HEK293T (cell line): ENCODE measurements around the gene DNAJA1.
"Not testable (repeated sequence)": the region's sequence is repeated elsewhere in the genome, so short reads cannot be mapped to it uniquely, and the experiment has no call there.

ENCODE experiments used
- CTCF ChIA-PET: fragments of 350-600 bp; formaldehyde crosslinking; extraction: SDS; loops from one replicate; lab custom pipeline; 2021; ENCODE audit warnings: antibody characterized with exemption, inconsistent platforms; lab: Yijun Ruan, JAX
- POLR2A ChIA-PET: fragments of 350-600 bp; formaldehyde crosslinking; extraction: SDS; loops from one replicate; lab custom pipeline; 2020; ENCODE audit warnings: antibody characterized with exemption, inconsistent platforms; lab: Yijun Ruan, JAX
- DNase-seq: peaks from one replicate; pipeline ENCODE4 v3.0.0; 2012; ENCODE audit warnings: mixed read lengths; ENCODE audit errors: extremely low spot score
- BHLHE40 ChIP-seq: fragments of 450-650 bp; IDR thresholded peaks from 2 replicates; pipeline ENCODE4 v1.6.1; 2016; ENCODE audit warnings: mild to moderate bottlenecking, moderate library complexity, borderline replicate concordance
- CTBP1 ChIP-seq: fragments of 450-650 bp; IDR thresholded peaks from 2 replicates; pipeline ENCODE4 v1.6.1; 2016; ENCODE audit warnings: borderline replicate concordance
- ELF4 ChIP-seq: fragments of 450-650 bp; IDR thresholded peaks from 2 replicates; pipeline ENCODE4 v1.6.1; 2017; ENCODE audit warnings: antibody characterized with exemption
- FOXA1 ChIP-seq: fragments of 450-650 bp; IDR thresholded peaks from 2 replicates; pipeline ENCODE4 v1.6.1; 2016; ENCODE audit warnings: mild to moderate bottlenecking
- FOXK2 ChIP-seq: fragments of 450-650 bp; IDR thresholded peaks from 2 replicates; pipeline ENCODE4 v1.6.1; 2016; ENCODE audit warnings: mild to moderate bottlenecking
- FOXM1 ChIP-seq: fragments of 450-650 bp; IDR thresholded peaks from 2 replicates; pipeline ENCODE4 v1.6.1; 2017; ENCODE audit warnings: mild to moderate bottlenecking, borderline replicate concordance
- HDGF ChIP-seq: fragments of 450-650 bp; IDR thresholded peaks from 2 replicates; pipeline ENCODE4 v1.6.1; 2017; ENCODE audit warnings: antibody characterized with exemption, borderline replicate concordance
- L3MBTL2 ChIP-seq: fragments of 450-650 bp; conservative IDR thresholded peaks from 2 replicates; pipeline ENCODE4 v1.6.1; 2016; ENCODE audit warnings: mild to moderate bottlenecking
- LEF1 ChIP-seq: fragments of 450-650 bp; IDR thresholded peaks from 2 replicates; pipeline ENCODE4 v1.6.1; 2017; ENCODE audit warnings: mild to moderate bottlenecking, borderline replicate concordance
- NFRKB ChIP-seq: fragments of 450-650 bp; IDR thresholded peaks from 2 replicates; pipeline ENCODE4 v1.6.1; 2016; ENCODE audit warnings: mild to moderate bottlenecking, moderate library complexity
- SP1 ChIP-seq: fragments of 450-650 bp; IDR thresholded peaks from 2 replicates; pipeline ENCODE4 v1.6.1; 2017
- SUZ12 ChIP-seq: fragments of 450-650 bp; IDR thresholded peaks from 2 replicates; pipeline ENCODE4 v1.6.1; 2016; ENCODE audit warnings: mild to moderate bottlenecking
- TARDBP ChIP-seq: fragments of 450-650 bp; IDR thresholded peaks from 2 replicates; pipeline ENCODE4 v1.6.1; 2016
- ZNF384 ChIP-seq: fragments of 450-650 bp; IDR thresholded peaks from 2 replicates; pipeline ENCODE4 v1.6.1; 2016
- TF ChIP-seq, protein P1 (sequence below): fragments of 450-650 bp; IDR thresholded peaks from 2 replicates; pipeline ENCODE4 v1.6.1; 2016

Gene DNAJA1

DNA sequence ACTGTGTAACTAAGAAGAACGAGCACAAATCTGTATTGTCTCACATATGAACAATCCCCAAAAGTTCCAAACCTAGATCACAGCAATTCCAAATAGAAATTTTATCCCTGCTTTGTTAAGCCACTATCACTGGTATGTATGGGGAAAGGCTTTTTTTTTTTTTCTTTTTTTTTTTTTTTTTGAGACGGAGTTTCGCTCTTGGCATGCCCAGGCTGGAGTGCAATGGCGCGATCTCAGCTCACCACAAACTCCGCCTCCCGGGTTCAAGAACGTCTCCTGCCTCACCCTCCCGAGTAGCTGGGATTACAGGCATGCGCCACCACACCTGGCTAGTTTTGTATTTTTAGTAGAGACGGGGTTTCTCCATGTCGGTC is 24.4 kb upstream of the DNAJA1 start:
- DNase-seq, CTCF ChIA-PET: not testable (repeated sequence)
- peak; percentile 88 for TF ChIP-seq ZNF384
- POLR2A ChIA-PET: interaction anchor here (0.6 kb wide), 1 partner anchor 24 kb away, joined by 3 read pairs; no protein-coding TSS in a partner anchor

DNA sequence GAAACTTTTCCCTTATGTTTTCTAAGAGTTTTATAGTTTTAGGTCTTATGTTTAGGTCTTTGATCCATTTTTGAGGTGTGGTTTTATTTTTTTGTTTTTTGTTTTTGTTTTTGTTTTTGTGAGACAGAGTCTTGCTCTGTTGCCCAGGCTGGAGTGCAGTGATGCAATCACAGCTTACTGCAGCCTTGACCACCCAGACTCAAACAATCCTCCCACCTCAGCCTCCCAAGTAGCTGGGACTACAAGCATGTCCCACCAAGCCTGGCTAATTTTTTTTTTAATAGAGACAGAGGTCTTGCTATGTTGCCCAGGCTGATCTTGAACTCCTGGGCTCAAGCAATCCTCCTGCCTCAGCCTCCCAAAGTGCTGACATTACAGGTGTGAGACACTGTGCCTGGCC is 19.7 kb upstream of the DNAJA1 start:
- POLR2A ChIA-PET, CTCF ChIA-PET, DNase-seq: not testable (repeated sequence)

DNA sequence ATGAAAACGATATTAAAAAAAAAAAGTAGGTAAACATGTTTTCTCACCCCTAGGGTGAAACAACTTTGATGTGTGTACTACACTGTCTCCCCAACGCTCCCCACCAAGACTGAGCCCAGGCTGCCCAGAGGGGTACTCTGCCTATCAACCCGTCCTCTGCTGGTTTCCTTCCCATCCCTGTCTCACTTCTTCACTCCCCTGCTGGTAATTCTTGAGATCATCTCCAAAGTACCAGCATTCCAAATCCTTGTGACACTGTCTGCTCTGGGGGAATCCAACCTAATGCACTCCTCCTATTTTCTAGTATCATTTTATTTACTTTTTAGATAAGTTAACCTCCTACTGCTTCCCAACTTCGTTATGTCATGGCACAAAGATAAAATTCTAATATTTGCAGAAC is 17.3 kb upstream of the DNAJA1 start:
- TF ChIP-seq, protein P1, sequence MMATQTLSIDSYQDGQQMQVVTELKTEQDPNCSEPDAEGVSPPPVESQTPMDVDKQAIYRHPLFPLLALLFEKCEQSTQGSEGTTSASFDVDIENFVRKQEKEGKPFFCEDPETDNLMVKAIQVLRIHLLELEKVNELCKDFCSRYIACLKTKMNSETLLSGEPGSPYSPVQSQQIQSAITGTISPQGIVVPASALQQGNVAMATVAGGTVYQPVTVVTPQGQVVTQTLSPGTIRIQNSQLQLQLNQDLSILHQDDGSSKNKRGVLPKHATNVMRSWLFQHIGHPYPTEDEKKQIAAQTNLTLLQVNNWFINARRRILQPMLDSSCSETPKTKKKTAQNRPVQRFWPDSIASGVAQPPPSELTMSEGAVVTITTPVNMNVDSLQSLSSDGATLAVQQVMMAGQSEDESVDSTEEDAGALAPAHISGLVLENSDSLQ: no peak
- TF ChIP-seq BHLHE40 (no peak), SP1 (no peak), FOXA1 (no peak), HDGF (no peak), LEF1 (no peak)
- ChIA-PET CTCF (no interaction called here), POLR2A (no interaction called here)
- no peak for DNase-seq

DNA sequence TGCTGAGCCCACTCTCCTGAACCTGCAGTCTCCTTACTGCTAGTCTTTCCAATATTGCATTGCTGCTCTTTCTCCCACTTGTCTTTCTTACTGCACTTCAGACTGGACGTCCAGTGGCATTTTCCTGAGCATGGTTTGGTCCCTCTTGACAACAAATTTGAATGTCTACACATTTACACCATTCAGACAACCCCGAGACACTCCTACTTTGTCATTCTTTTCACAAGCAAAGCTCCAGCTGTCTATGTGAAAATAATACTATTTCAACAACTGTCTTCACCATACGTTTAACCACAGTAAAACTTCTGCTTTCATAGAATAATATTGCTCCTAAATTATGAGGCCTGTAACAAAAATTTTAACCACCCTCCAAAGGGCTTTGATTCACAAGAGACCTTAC is 13.2 kb upstream of the DNAJA1 start:
- ChIA-PET POLR2A (no interaction called here), CTCF (no interaction called here)
- no peak for TF ChIP-seq FOXM1
- TF ChIP-seq SP1: no peak
- TF ChIP-seq FOXK2: no peak
- TF ChIP-seq BHLHE40: no peak
- no peak for TF ChIP-seq HDGF
- TF ChIP-seq TARDBP: no peak
- TF ChIP-seq NFRKB: no peak
- TF ChIP-seq SUZ12: no peak
- no peak for TF ChIP-seq L3MBTL2
- no peak for TF ChIP-seq CTBP1
- no peak for TF ChIP-seq FOXA1
- no peak for DNase-seq

DNA sequence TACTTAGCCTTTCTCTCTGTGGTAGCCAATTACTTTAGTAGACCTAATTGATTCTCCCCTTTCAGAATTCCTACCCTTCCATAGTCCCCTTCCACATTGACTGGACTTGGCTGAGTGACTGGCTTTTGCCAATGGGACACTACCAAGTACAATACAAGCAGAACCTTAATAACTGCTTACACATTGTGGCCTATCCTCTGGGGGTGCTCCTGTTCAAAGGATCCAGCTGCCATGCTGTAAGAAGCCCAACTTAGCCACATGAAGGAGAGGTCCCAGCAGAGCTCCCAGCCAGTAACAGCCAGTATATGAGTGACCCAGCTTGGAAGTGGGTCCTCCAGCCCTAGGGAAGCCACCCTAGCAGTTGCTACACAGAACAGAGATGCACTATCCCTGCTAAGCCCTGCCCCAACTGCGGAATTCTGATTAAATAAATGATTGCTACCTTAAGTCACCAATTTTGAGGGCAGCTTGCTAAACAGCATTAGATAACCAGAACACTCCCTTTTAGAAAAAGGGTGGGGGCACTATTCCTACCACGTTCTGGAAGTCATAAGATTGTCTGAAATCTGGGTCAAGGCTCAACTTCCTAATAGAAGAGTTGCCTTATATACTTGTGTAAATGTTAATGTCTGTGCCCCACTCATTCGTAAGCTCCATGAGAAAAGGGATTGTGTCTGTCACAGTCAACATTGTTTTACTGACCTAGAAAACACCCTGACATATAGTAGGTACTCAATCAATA is 12.6 kb upstream of the DNAJA1 start:
- ChIA-PET CTCF (no interaction called here), POLR2A (interaction anchor here (2.1 kb wide), 1 partner anchor 13 kb away, joined by 10 read pairs; the partner anchor contains the start of gene DNAJA1)
- TF ChIP-seq FOXK2 (no peak), TARDBP (no peak)

DNA sequence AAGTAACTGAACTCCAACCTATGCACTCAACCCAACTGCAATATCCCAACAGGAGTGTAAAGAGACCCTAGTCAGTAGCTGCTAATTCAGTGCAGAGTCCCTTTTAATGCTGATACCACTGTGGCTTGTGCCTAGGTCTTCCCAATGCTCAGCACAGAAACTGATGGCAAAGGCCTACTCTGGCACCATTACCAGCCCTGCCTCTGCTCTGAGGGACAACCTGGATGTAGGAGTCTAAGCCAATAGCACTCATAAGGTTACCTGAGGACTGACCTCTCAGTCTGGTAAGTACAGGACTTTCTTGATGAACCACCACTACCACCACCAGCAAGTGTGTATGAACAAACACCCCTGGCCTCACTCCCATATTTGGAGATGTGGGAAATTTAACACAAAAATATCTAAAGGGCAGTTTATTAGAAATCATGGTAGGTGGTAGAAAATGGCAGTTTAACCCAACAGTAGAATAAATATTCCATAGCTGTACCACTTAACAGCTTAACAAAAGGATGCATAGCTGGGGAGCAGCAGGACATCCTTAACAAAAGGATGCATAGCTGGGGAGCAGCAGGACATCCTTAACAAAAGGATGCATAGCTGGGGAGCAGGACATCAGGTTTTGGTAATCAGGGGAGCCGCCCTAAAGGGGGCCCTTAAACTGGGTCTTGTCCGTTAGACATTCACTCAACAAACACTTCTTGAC is 11.0 kb upstream of the DNAJA1 start:
- TF ChIP-seq FOXK2 (no peak), FOXM1 (no peak), NFRKB (no peak), CTBP1 (no peak), BHLHE40 (no peak), ZNF384 (no peak)
- ChIA-PET CTCF (no interaction called here), POLR2A (interaction anchor here (2.1 kb wide), 1 partner anchor 11 kb away, joined by 10 read pairs; the partner anchor contains the start of gene DNAJA1)
- no peak for DNase-seq

More for the DNA sequence above, 12.6 kb upstream of the DNAJA1 start:
- DNase-seq: no peak

DNA sequence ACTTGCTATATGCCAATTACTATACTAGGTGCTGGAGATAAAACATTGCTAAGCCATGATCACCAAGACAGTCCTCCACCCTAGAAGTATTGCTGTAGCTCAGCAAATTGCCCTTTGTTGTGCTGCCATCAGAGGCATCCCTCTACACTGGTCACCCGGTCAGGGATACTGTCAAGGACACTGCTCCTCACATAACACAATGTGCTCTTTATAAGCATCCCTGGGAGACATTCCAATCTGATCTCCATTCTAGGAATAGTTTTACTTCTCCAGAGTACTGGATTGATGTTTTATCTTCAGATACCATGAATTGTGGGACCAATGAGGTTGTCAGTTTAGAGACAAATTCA is 10.4 kb upstream of the DNAJA1 start:
- POLR2A ChIA-PET: interaction anchor here (2.1 kb wide), 1 partner anchor 10 kb away, joined by 10 read pairs; the partner anchor contains the start of gene DNAJA1
- CTCF ChIA-PET: no interaction called here
- no peak for DNase-seq
- TF ChIP-seq SUZ12 (no peak), ELF4 (no peak), ZNF384 (no peak), L3MBTL2 (no peak)
- TF ChIP-seq, protein P1: no peak
